Caco-2 (cell line): ENCODE results near the gene PRRT1. TPM values are rescaled to one million over a fixed set of nuclear protein-coding genes. Genes with fewer than 3 reads are reported as not detected.
"Not testable (repeated sequence)": the region's sequence is repeated elsewhere in the genome, so short reads cannot be mapped to it uniquely, and the experiment has no call there.

Experiments used
- BruUV-seq: library from RNA; stranded (reverse); fragments of 400-500 nt; replicated peaks from 2 replicates; lab custom pipeline; 2021; lab: Mats Ljungman, UMichigan
- CTCF ChIA-PET: fragments of 300-600 bp; sonication (Branson Sonifier 250); formaldehyde crosslinking; loops from one replicate; lab custom pipeline; 2022; ENCODE audit warnings: antibody characterized with exemption; lab: Charles Lee
- POLR2A ChIA-PET: fragments of 300-600 bp; sonication (Branson Sonifier 250); formaldehyde crosslinking; loops from one replicate; lab custom pipeline; 2022; ENCODE audit warnings: antibody characterized with exemption; lab: Charles Lee
- DNase-seq, 2 experiments: peaks; one replicate each; pipeline versions ENCODE4 v3.0.0 to v3.0.0-alpha.2; 2020 to 2022
- H3K27me3 ChIP-seq: replicated peaks from 2 replicates; pipeline ENCODE4 v1.6.0; 2011; ENCODE audit warnings: low read length; ENCODE audit not compliant: control insufficient read depth, insufficient read depth
- H3K36me3 ChIP-seq: 2 replicates; pipeline ENCODE4 v1.5.1; 2011; ENCODE audit warnings: low read length; ENCODE audit not compliant: control insufficient read depth, insufficient read depth
- H3K4me1 ChIP-seq: fragments of 250-450 bp; sonication (Bioruptor Pico); 2 replicates; pipeline ENCODE4 v1.5.1; 2020; ENCODE audit warnings: mild to moderate bottlenecking
- H3K4me3 ChIP-seq: 2 replicates; pipeline ENCODE4 v1.5.1; 2011; ENCODE audit warnings: low read depth, mild to moderate bottlenecking, control low read depth, low read length
- H3K9me3 ChIP-seq: fragments of 250-450 bp; sonication (Bioruptor Pico); 2 replicates; pipeline ENCODE4 v1.5.1; 2020; ENCODE audit warnings: mild to moderate bottlenecking, moderate library complexity
- H3K27ac Mint-ChIP-seq: one replicate; pipeline ENCODE4 v1.8.0; 2022; ENCODE audit warnings: mixed read lengths; ENCODE audit not compliant: unreplicated experiment
- H3K27me3 Mint-ChIP-seq: one replicate; pipeline ENCODE4 v1.8.0; 2022; ENCODE audit warnings: mixed read lengths; ENCODE audit not compliant: insufficient read depth, unreplicated experiment
- H3K36me3 Mint-ChIP-seq: one replicate; pipeline ENCODE4 v1.8.0; 2022; ENCODE audit warnings: mild to moderate bottlenecking, mixed read lengths; ENCODE audit not compliant: insufficient read depth, unreplicated experiment
- H3K4me1 Mint-ChIP-seq: one replicate; pipeline ENCODE4 v1.8.0; 2022; ENCODE audit warnings: low read depth, mixed read lengths; ENCODE audit not compliant: unreplicated experiment
- H3K4me3 Mint-ChIP-seq: one replicate; pipeline ENCODE4 v1.8.0; 2022; ENCODE audit warnings: mild to moderate bottlenecking, moderate library complexity, mixed read lengths; ENCODE audit not compliant: unreplicated experiment
- H3K9me3 Mint-ChIP-seq: one replicate; pipeline ENCODE4 v1.8.0; 2022; ENCODE audit warnings: mixed read lengths; ENCODE audit not compliant: unreplicated experiment
- CTCF ChIP-seq, 2 experiments: fragments of 200-600 bp in 1 of 2; IDR thresholded peaks; 1 replicate in 1 of 2; 2 replicates in 1 of 2; pipeline versions ENCODE4 v1.5.1 to v1.8.0; 2011 to 2022; ENCODE audit warnings: antibody characterized with exemption in 1 of 2, control low read depth in 1 of 2, inconsistent platforms in 1 of 2, low read depth in 1 of 2, low read length in 1 of 2, mild to moderate bottlenecking in 1 of 2, moderate library complexity in 1 of 2; ENCODE audit not compliant: insufficient read depth in 1 of 2, severe bottlenecking in 1 of 2, unreplicated experiment in 1 of 2
- intact Hi-C: fragments of 100-400 bp; cut with micrococcal nuclease; formaldehyde crosslinking; loops from one replicate; pipeline ENCODE4 v1.10.0; 2022; ENCODE audit not compliant: unreplicated experiment
- total RNA-seq: library from RNA; stranded (reverse); gene quantifications from 2 replicates; pipeline ENCODE4 v1.2.3, GENCODE V29; 2022

PRRT1 gene
- total RNA-seq, 1 experiment from 2014 or later, result 2.0 TPM

- ChIA-PET CTCF (no interaction called here), POLR2A (no interaction called here)
- Mint-ChIP-seq H3K4me3 (peak overlapping the region; percentile 83), H3K27ac (peak overlapping the region; percentile 90), H3K9me3 (no peaks in the 10 kb centered on the region), H3K4me1 (peaks cover 23% of the 10 kb centered on the region), H3K36me3 (peaks cover 35% of the 10 kb centered on the region), H3K27me3 (no peaks in the 10 kb centered on the region)
- H3K27me3 ChIP-seq, result no peaks in the 10 kb centered on the region
- intact Hi-C loops, result no loop called here
- peak overlapping the region; percentile 62 for H3K4me3 ChIP-seq
- peaks cover 21% of the 10 kb centered on the region for H3K4me1 ChIP-seq
- TF ChIP-seq CTCF (IDR thresholded peaks at IDR 0.05; ENCODE audit: insufficient read depth in 1 of 2, low read depth in 1 of 2, low read length in 1 of 2, severe bottlenecking in 1 of 2, unreplicated experiment in 1 of 2), result no peak
- no peak for DNase-seq
- BruUV-seq, result no TSS peak
- H3K36me3 ChIP-seq, result peaks cover 2% of the 10 kb centered on the region; the same call in 1 of the 2 replicates
- H3K9me3 ChIP-seq, result no peaks in the 10 kb centered on the region
These were observed 37.5 kb upstream of the PRRT1 start for GRCh38 chr6:32189069-32189741.

DNA sequence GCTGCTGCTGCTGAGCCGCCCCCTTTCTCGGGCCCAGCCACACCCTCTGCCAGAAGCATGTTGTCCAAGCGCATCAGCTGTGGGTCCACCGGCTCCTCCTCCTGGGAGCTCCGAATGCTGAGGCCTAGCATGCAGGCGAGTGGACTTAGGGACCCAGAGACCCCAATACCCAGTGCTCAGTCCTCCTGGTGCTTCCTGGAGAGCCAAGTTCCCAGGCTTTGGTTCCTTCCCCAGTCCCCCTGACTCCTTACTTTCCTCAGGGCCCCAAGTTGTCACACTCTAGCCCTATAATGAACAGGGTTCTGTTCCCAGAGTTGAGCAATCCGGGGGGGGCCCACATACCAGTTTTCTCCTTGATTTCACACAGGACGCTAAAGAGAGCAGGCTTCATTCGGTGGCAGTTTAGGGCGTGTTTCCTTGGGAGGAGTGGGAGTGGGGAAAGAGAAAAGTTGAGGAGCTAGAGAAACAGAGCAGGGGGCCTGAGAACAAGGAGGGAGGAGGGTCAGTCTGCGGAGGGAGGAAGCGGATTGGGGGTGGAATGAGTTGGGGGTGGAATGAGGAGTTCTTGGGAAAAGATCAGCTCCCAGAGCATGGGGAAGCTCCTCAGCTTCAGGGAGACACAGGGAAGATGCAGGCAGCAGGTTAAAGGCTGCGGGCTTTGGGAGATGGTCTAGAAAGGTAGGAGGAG lies 36.8 kb upstream of the PRRT1 start:
- Histone ChIP-seq H3K36me3 (peaks cover 2% of the 10 kb centered on the region; the same call in 1 of the 2 replicates), H3K4me1 (peaks cover 27% of the 10 kb centered on the region), H3K9me3 (no peaks in the 10 kb centered on the region), H3K27me3 (no peaks in the 10 kb centered on the region), H3K4me3 (peak overlapping the region; percentile 62)
- ChIA-PET CTCF (interaction anchor here (0.6 kb wide), 1 partner anchor 69 kb away, joined by 3 read pairs; no protein-coding TSS in a partner anchor), POLR2A (no interaction called here)
- BruUV-seq, result no TSS peak
- TF ChIP-seq CTCF (IDR thresholded peaks at IDR 0.05; ENCODE audit: insufficient read depth in 1 of 2, low read depth in 1 of 2, low read length in 1 of 2, severe bottlenecking in 1 of 2, unreplicated experiment in 1 of 2), result no peak
- H3K27me3 Mint-ChIP-seq, result no peaks in the 10 kb centered on the region
- no peak for DNase-seq
- peaks cover 23% of the 10 kb centered on the region for H3K4me1 Mint-ChIP-seq
- intact Hi-C loops, result no loop called here
- H3K27ac Mint-ChIP-seq, result peak overlapping the region; percentile 90
- H3K9me3 Mint-ChIP-seq, result no peaks in the 10 kb centered on the region
- peaks cover 41% of the 10 kb centered on the region for H3K36me3 Mint-ChIP-seq
- H3K4me3 Mint-ChIP-seq, result peak overlapping the region; percentile 83

GRCh38 chr6:32187725-32188380 lies 36.1 kb upstream of the PRRT1 start:
- DNase-seq, H3K27me3 ChIP-seq, H3K36me3 ChIP-seq, H3K27ac Mint-ChIP-seq, intact Hi-C loops, H3K27me3 Mint-ChIP-seq, H3K9me3 ChIP-seq, BruUV-seq, H3K4me3 ChIP-seq, H3K9me3 Mint-ChIP-seq: not testable (repeated sequence)
- H3K4me3 Mint-ChIP-seq, result peak overlapping the region; percentile 16
- peaks cover 23% of the 10 kb centered on the region for H3K4me1 Mint-ChIP-seq
- ChIA-PET CTCF (interaction anchor here (0.6 kb wide), 1 partner anchor 69 kb away, joined by 3 read pairs; no protein-coding TSS in a partner anchor), POLR2A (interaction anchor here (2.1 kb wide), 1 partner anchor 8 kb away, joined by 7 read pairs; no protein-coding TSS in a partner anchor)
- peaks cover 27% of the 10 kb centered on the region for H3K4me1 ChIP-seq
- peaks cover 42% of the 10 kb centered on the region for H3K36me3 Mint-ChIP-seq
